Measurements from ENCODE around the gene FILIP1L. TPM values are rescaled to one million over a fixed set of nuclear protein-coding genes. Genes with fewer than 3 reads are reported as not detected.

Gene FILIP1L
- total and polyA plus RNA-seq, 2 of the 13 experiments (the other 11 are each of a cell fraction or from before 2014, with no cell fraction given) = 8.1 to 187 TPM

GRCh38 chr3:100097919-100098783 lies 16.1 kb downstream of the FILIP1L start (continued):
- peak; percentile 53; the same call in 1 of the 2 replicates for TF ChIP-seq CEBPG (CRISPR knock-in tag; IDR thresholded peaks at IDR 0.05)
- TF ChIP-seq ZNF746 (CRISPR knock-in tag; IDR thresholded peaks at IDR 0.05) = no peak
- no peak for TF ChIP-seq SNAPC2 (CRISPR knock-in tag; IDR thresholded peaks at IDR 0.05)
- TF ChIP-seq PRPF4 (IDR thresholded peaks at IDR 0.05; ENCODE audit: low read depth, low read length, poor library complexity, severe bottlenecking) = no peak
- no peak for TF ChIP-seq ZUFSP (CRISPR knock-in tag; IDR thresholded peaks at IDR 0.05; ENCODE audit: borderline replicate concordance)
- TF ChIP-seq SRSF1 (optimal IDR thresholded peaks at IDR 0.05; ENCODE audit: low read depth, low read length) = no peak
- TF ChIP-seq ZNF773 (CRISPR knock-in tag; IDR thresholded peaks at IDR 0.05; ENCODE audit: borderline replicate concordance) = no peak
- TF ChIP-seq ZNF24 (IDR thresholded peaks at IDR 0.05) = no peak
- TF ChIP-seq PREB (CRISPR knock-in tag; IDR thresholded peaks at IDR 0.05) = no peak
- no peak for TF ChIP-seq KDM1A (CRISPR knock-in tag; IDR thresholded peaks at IDR 0.05)
- no peak for TF ChIP-seq HDAC6 (IDR thresholded peaks at IDR 0.05; ENCODE audit: low read depth, low read length)
- peak; percentile 54 for TF ChIP-seq ZGPAT (CRISPR knock-in tag; IDR thresholded peaks at IDR 0.05)
- TF ChIP-seq ZNF543 (CRISPR knock-in tag; IDR thresholded peaks at IDR 0.05) = no peak
- TF ChIP-seq USF2 (IDR thresholded peaks at IDR 0.05; ENCODE audit: low read depth, low read length) = no peak
- no peak for TF ChIP-seq USF2 (CRISPR knock-in tag; IDR thresholded peaks at IDR 0.05; ENCODE audit: borderline replicate concordance)
- TF ChIP-seq TEAD2 (CRISPR knock-in tag; IDR thresholded peaks at IDR 0.05) = no peak
- TF ChIP-seq NFRKB (IDR thresholded peaks at IDR 0.05) = no peak
- no peak for TF ChIP-seq ZNF234 (CRISPR knock-in tag; conservative IDR thresholded peaks at IDR 0.05)
- peak; percentile 23; the same call in 1 of the 2 replicates for TF ChIP-seq TARDBP (CRISPR knock-in tag; IDR thresholded peaks at IDR 0.05)
- peak; percentile 83; the same call in 1 of the 2 replicates for TF ChIP-seq FOXO1 (CRISPR knock-in tag; IDR thresholded peaks at IDR 0.05)
- no peak for TF ChIP-seq RORA (CRISPR knock-in tag; IDR thresholded peaks at IDR 0.05)
- TF ChIP-seq ZNF446 (CRISPR knock-in tag; IDR thresholded peaks at IDR 0.05) = no peak
- no peak for TF ChIP-seq ZNF605 (CRISPR knock-in tag; IDR thresholded peaks at IDR 0.05)
- TF ChIP-seq TCF12 (IDR thresholded peaks at IDR 0.05) = no peak
- TF ChIP-seq TCF12 (CRISPR knock-in tag; IDR thresholded peaks at IDR 0.05) = no peak

All from HepG2 (cell line).